ENCODE measurements around the gene ANKRD61.

DNA sequence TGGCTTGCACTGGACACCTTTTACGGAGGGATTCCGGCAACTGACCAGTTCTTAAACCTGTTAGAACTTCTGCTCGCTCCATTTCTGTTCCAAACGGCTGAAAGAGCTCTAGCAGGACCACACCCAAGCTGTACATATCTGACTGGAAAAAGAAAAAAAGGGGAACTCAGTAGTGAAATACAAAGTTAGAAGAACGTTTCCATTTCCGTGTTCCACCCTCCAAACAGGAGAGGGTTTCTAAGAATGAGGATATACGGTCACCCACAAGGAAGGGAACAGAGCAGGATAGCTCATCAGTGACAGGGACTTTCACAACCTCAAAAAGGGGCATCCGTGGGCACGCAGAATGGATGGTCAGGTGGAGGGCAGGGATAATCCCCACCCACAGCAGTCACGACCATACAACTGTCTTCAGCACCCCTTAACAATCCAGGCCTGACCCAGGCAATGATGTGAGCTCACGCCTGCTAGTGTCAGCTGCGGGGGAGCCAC, 4.3 kb upstream of the ANKRD61 start:
- TF ChIP-seq, protein P1, sequence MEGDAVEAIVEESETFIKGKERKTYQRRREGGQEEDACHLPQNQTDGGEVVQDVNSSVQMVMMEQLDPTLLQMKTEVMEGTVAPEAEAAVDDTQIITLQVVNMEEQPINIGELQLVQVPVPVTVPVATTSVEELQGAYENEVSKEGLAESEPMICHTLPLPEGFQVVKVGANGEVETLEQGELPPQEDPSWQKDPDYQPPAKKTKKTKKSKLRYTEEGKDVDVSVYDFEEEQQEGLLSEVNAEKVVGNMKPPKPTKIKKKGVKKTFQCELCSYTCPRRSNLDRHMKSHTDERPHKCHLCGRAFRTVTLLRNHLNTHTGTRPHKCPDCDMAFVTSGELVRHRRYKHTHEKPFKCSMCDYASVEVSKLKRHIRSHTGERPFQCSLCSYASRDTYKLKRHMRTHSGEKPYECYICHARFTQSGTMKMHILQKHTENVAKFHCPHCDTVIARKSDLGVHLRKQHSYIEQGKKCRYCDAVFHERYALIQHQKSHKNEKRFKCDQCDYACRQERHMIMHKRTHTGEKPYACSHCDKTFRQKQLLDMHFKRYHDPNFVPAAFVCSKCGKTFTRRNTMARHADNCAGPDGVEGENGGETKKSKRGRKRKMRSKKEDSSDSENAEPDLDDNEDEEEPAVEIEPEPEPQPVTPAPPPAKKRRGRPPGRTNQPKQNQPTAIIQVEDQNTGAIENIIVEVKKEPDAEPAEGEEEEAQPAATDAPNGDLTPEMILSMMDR (IDR thresholded peaks at IDR 0.05), result no peak
- no peak for TF ChIP-seq POLR2A (IDR thresholded peaks at IDR 0.05; ENCODE audit: low read length)
- TF ChIP-seq, protein P2, sequence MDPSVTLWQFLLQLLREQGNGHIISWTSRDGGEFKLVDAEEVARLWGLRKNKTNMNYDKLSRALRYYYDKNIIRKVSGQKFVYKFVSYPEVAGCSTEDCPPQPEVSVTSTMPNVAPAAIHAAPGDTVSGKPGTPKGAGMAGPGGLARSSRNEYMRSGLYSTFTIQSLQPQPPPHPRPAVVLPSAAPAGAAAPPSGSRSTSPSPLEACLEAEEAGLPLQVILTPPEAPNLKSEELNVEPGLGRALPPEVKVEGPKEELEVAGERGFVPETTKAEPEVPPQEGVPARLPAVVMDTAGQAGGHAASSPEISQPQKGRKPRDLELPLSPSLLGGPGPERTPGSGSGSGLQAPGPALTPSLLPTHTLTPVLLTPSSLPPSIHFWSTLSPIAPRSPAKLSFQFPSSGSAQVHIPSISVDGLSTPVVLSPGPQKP (IDR thresholded peaks at IDR 0.05; ENCODE audit: low read depth, low read length), result no peak

Measured in A549 (cell line).